ENCODE results near the gene MICALL1. TPM values are rescaled to one million over a fixed set of nuclear protein-coding genes. Genes with fewer than 3 reads are reported as not detected.

The MICALL1 gene
- total RNA-seq, 1 experiment from 2014 or later = 52.0 TPM

GRCh38 chr22:37906364-37907008, 389 bp downstream of the MICALL1 start:
- no peak for DNase-seq (ENCODE audit: low read depth)

GRCh38 chr22:37907036-37907954, 1.2 kb downstream of the MICALL1 start:
- DNase-seq (ENCODE audit: low read depth) = peak; percentile 39

GRCh38 chr22:37909766-37910165, 3.7 kb downstream of the MICALL1 start:
- DNase-seq (ENCODE audit: low read depth) = no peak

- DNase-seq (ENCODE audit: low read depth) = no peak
Measured at GRCh38 chr22:37910890-37911672, 5.0 kb downstream of the MICALL1 start.

GRCh38 chr22:37911697-37912096, 5.6 kb downstream of the MICALL1 start:
- DNase-seq (ENCODE audit: low read depth) = no peak

GRCh38 chr22:37912171-37912570, 6.1 kb downstream of the MICALL1 start:
- DNase-seq (ENCODE audit: low read depth) = no peak

GRCh38 chr22:37913233-37913721, 7.2 kb downstream of the MICALL1 start:
- no peak for DNase-seq (ENCODE audit: low read depth)

- DNase-seq (ENCODE audit: low read depth) = no peak
Measured at GRCh38 chr22:37916311-37916710, 10.2 kb downstream of the MICALL1 start.

- no peak for DNase-seq (ENCODE audit: low read depth)
Measured at GRCh38 chr22:37917874-37918548, 11.9 kb downstream of the MICALL1 start.

- no peak for DNase-seq (ENCODE audit: low read depth)
Measured at GRCh38 chr22:37918580-37919270, 12.6 kb downstream of the MICALL1 start.

GRCh38 chr22:37920126-37920525, 14.0 kb downstream of the MICALL1 start:
- no peak for DNase-seq (ENCODE audit: low read depth)

GRCh38 chr22:37922191-37922590, 16.1 kb downstream of the MICALL1 start:
- DNase-seq (ENCODE audit: low read depth) = no peak

GRCh38 chr22:37923927-37924326, 17.8 kb downstream of the MICALL1 start:
- no peak for DNase-seq (ENCODE audit: low read depth)

GRCh38 chr22:37924386-37925065, 18.4 kb downstream of the MICALL1 start:
- DNase-seq (ENCODE audit: low read depth) = no peak

- DNase-seq (ENCODE audit: low read depth) = no peak
Measured at GRCh38 chr22:37925330-37925729, 19.2 kb downstream of the MICALL1 start.

GRCh38 chr22:37925767-37926166, 19.7 kb downstream of the MICALL1 start:
- DNase-seq (ENCODE audit: low read depth) = no peak

GRCh38 chr22:37926358-37926757, 20.3 kb downstream of the MICALL1 start:
- no peak for DNase-seq (ENCODE audit: low read depth)

GRCh38 chr22:37926771-37927636, 20.9 kb downstream of the MICALL1 start:
- DNase-seq (ENCODE audit: low read depth) = no peak

- no peak for DNase-seq (ENCODE audit: low read depth)
Measured at GRCh38 chr22:37927637-37927936, 21.5 kb downstream of the MICALL1 start.
